H9 (cell line): Measurements from ENCODE around the gene CNTN2. TPM values are rescaled to one million over a fixed set of nuclear protein-coding genes. Genes with fewer than 3 reads are reported as not detected.

Experiments
- DNase-seq: peaks from one replicate; pipeline ENCODE4 v3.0.0-alpha.2; 2017
- H2AFZ ChIP-seq: one replicate; pipeline ENCODE4 v1.6.1; 2013; ENCODE audit warnings: mild to moderate bottlenecking, low read length, control low read depth, moderate library complexity
- H2AK5ac ChIP-seq: 2 replicates; pipeline ENCODE4 v1.6.1; 2013; ENCODE audit warnings: low read length, control low read depth, mixed read lengths; ENCODE audit not compliant: insufficient read length
- H2BK120ac ChIP-seq: one replicate; pipeline ENCODE4 v1.6.1; 2013; ENCODE audit warnings: low read depth, mild to moderate bottlenecking, low read length, control low read depth, inconsistent platforms; ENCODE audit not compliant: poor library complexity, severe bottlenecking
- H2BK12ac ChIP-seq: 2 replicates; pipeline ENCODE4 v1.6.1; 2013; ENCODE audit warnings: low read length, control low read depth, mixed read lengths, low read depth; ENCODE audit not compliant: insufficient read length
- H2BK15ac ChIP-seq: 2 replicates; pipeline ENCODE4 v1.6.1; 2013; ENCODE audit warnings: low read depth, low read length, control low read depth
- H2BK20ac ChIP-seq: one replicate; pipeline ENCODE4 v1.6.1; 2013; ENCODE audit warnings: low read depth, mild to moderate bottlenecking, low read length, control low read depth, inconsistent platforms; ENCODE audit not compliant: poor library complexity, severe bottlenecking
- H2BK5ac ChIP-seq: 2 replicates; pipeline ENCODE4 v1.6.1; 2013; ENCODE audit warnings: low read length, control low read depth, mixed read lengths; ENCODE audit not compliant: insufficient read length
- H3K14ac ChIP-seq: 2 replicates; pipeline ENCODE4 v1.6.1; 2013; ENCODE audit warnings: low read length, control low read depth; ENCODE audit not compliant: insufficient read depth
- H3K18ac ChIP-seq: 2 replicates; pipeline ENCODE4 v1.6.1; 2013; ENCODE audit warnings: low read depth, mild to moderate bottlenecking, mixed read lengths, low read length, control low read depth; ENCODE audit not compliant: insufficient read length
- H3K23ac ChIP-seq: 2 replicates; pipeline ENCODE4 v1.6.1; 2013; ENCODE audit warnings: low read length, control low read depth, mixed read lengths, low read depth; ENCODE audit not compliant: insufficient read length
- H3K23me2 ChIP-seq: 2 replicates; pipeline ENCODE4 v1.6.1; 2013; ENCODE audit warnings: low read depth, mild to moderate bottlenecking, mixed read lengths, low read length, control low read depth; ENCODE audit not compliant: insufficient read length, poor library complexity, severe bottlenecking
- H3K27ac ChIP-seq: 2 replicates; pipeline ENCODE4 v1.5.1; 2013; ENCODE audit warnings: low read length, control low read depth, mixed read lengths, low read depth; ENCODE audit not compliant: insufficient read length
- H3K27me3 ChIP-seq: 2 replicates; pipeline ENCODE4 v1.6.1; 2013; ENCODE audit warnings: low read length, control low read depth, inconsistent platforms; ENCODE audit not compliant: insufficient read depth
- H3K4ac ChIP-seq: 2 replicates; pipeline ENCODE4 v1.6.1; 2013; ENCODE audit warnings: low read depth, mild to moderate bottlenecking, control low read depth, inconsistent platforms, low read length, moderate library complexity
- H3K4me1 ChIP-seq: 2 replicates; pipeline ENCODE4 v1.6.1; 2013; ENCODE audit warnings: low read length, control low read depth, inconsistent platforms; ENCODE audit not compliant: insufficient read depth
- H3K4me2 ChIP-seq: 2 replicates; pipeline ENCODE4 v1.6.1; 2013; ENCODE audit warnings: low read length, control low read depth, mixed read lengths; ENCODE audit not compliant: insufficient read length, insufficient read depth
- H3K56ac ChIP-seq: 2 replicates; pipeline ENCODE4 v1.6.1; 2013; ENCODE audit warnings: low read depth, mild to moderate bottlenecking, mixed read lengths, low read length, control low read depth; ENCODE audit not compliant: insufficient read length
- H3K79me1 ChIP-seq: 2 replicates; pipeline ENCODE4 v1.6.1; 2013; ENCODE audit warnings: low read depth, mild to moderate bottlenecking, moderate library complexity, low read length, control low read depth, inconsistent platforms; ENCODE audit not compliant: insufficient read depth, poor library complexity, severe bottlenecking
- H3K79me2 ChIP-seq: 2 replicates; pipeline ENCODE4 v1.6.1; 2013; ENCODE audit warnings: low read length, control low read depth, inconsistent platforms; ENCODE audit not compliant: insufficient read depth
- H3K9ac ChIP-seq: 2 replicates; pipeline ENCODE4 v1.6.1; 2013; ENCODE audit warnings: low read length, control low read depth, mixed read lengths; ENCODE audit not compliant: insufficient read length; ENCODE audit errors: extremely low read depth
- H3K9me3 ChIP-seq: one replicate; pipeline ENCODE4 v1.6.1; 2013; ENCODE audit warnings: low read depth, low read length, inconsistent platforms; ENCODE audit not compliant: control insufficient read depth
- H3T11ph ChIP-seq: one replicate; pipeline ENCODE4 v1.6.1; 2013; ENCODE audit warnings: mild to moderate bottlenecking, low read length, control low read depth, inconsistent platforms
- H4K20me1 ChIP-seq: one replicate; pipeline ENCODE4 v1.6.1; 2013; ENCODE audit not compliant: control insufficient read depth, insufficient read length, insufficient read depth
- H4K5ac ChIP-seq: 2 replicates; pipeline ENCODE4 v1.6.1; 2013; ENCODE audit warnings: low read depth, mild to moderate bottlenecking, mixed read lengths, low read length, control low read depth; ENCODE audit not compliant: insufficient read length
- H4K8ac ChIP-seq: replicated peaks from 2 replicates; pipeline ENCODE4 v1.6.1; 2013; ENCODE audit warnings: low read length, control low read depth, mixed read lengths, low read depth; ENCODE audit not compliant: insufficient read length
- H4K91ac ChIP-seq: 2 replicates; pipeline ENCODE4 v1.6.1; 2013; ENCODE audit warnings: low read depth, mild to moderate bottlenecking, moderate library complexity, mixed read lengths, low read length, control low read depth; ENCODE audit not compliant: insufficient read length
- H3K27ac Mint-ChIP-seq, 3 experiments: 2 replicates in 2 of 3; 3 replicates in 1 of 3; pipeline ENCODE4 v1.8.0; 2020 to 2021; ENCODE audit warnings: mixed read lengths in 3 of 3, mild to moderate bottlenecking in 1 of 3, moderate library complexity in 1 of 3
- H3K27me3 Mint-ChIP-seq: 2 replicates; pipeline ENCODE4 v1.8.0; 2021; ENCODE audit warnings: low read depth, mild to moderate bottlenecking, moderate library complexity, mixed read lengths
- H3K36me3 Mint-ChIP-seq, 3 experiments: 2 replicates in 2 of 3; 3 replicates in 1 of 3; pipeline ENCODE4 v1.8.0; 2020 to 2021; ENCODE audit warnings: low read depth in 3 of 3, mixed read lengths in 3 of 3; ENCODE audit not compliant: insufficient read depth in 1 of 3
- H3K4me1 Mint-ChIP-seq, 2 experiments: 2 replicates each; pipeline ENCODE4 v1.8.0; 2020; ENCODE audit warnings: mixed read lengths in 2 of 2
- H3K4me3 Mint-ChIP-seq, 2 experiments: 2 replicates in 1 of 2; 3 replicates in 1 of 2; pipeline ENCODE4 v1.8.0; 2020 to 2021; ENCODE audit warnings: mild to moderate bottlenecking in 2 of 2, mixed read lengths in 2 of 2, moderate library complexity in 1 of 2
- H3K9me3 Mint-ChIP-seq, 2 experiments: 2 replicates in 1 of 2; 3 replicates in 1 of 2; pipeline ENCODE4 v1.8.0; 2020; ENCODE audit warnings: mild to moderate bottlenecking in 2 of 2, mixed read lengths in 2 of 2, moderate library complexity in 1 of 2
- CTCF ChIP-seq: fragments of 200-600 bp; sonication (generic); conservative IDR thresholded peaks from 3 replicates; pipeline ENCODE4 v1.8.0; 2021; ENCODE audit warnings: antibody characterized with exemption, mild to moderate bottlenecking
- WGBS: extraction: QIAGEN DNeasy Blood & Tissue Kit; methylation state at CpG from one replicate; pipeline ENCODE4 v1.1.7; 2013; ENCODE audit warnings: missing lambda C conversion rate, low lambda C conversion rate, mixed read lengths; ENCODE audit not compliant: insufficient read length; ENCODE audit errors: extremely low coverage; 5-methylcytosine and 5-hydroxymethylcytosine counted together
- total RNA-seq: library from RNA; stranded (reverse); gene quantifications from 2 replicates; pipeline ENCODE4 v1.2.1, GENCODE V29; 2021

Gene CNTN2
- total RNA-seq, 1 experiment from 2014 or later, result 0.42 TPM

- H3K56ac ChIP-seq, result no peak overlapping the region
- no peak overlapping the region for H3K9ac ChIP-seq
- H2BK120ac ChIP-seq, result no peak overlapping the region
- no peaks in the 10 kb centered on the region for H3K23me2 ChIP-seq
- Mint-ChIP-seq H3K4me3 (no peak overlapping the region), H3K27me3 (peaks cover 35% of the 10 kb centered on the region), H3K27ac (peak overlapping the region in 1 of 3 experiments; percentile 12; a peak in 3 of 7 replicates), H3K9me3 (no peaks in the 10 kb centered on the region), H3K4me1 (peaks cover 7 to 8% of the 10 kb centered on the region in 2 experiments), H3K36me3 (peaks cover 0 to 1% (median 0%) of the 10 kb centered on the region in 3 experiments; a peak in 2 of 7 replicates)
- H3K79me2 ChIP-seq, result no peaks in the 10 kb centered on the region
- no peak overlapping the region for H4K8ac ChIP-seq
- no peaks in the 10 kb centered on the region for H3K79me1 ChIP-seq
- no peak overlapping the region for H3K4ac ChIP-seq
- H2BK5ac ChIP-seq, result no peak overlapping the region
- no peak overlapping the region for H3T11ph ChIP-seq
- no peaks in the 10 kb centered on the region for H3K9me3 ChIP-seq
- no peak overlapping the region for H2BK15ac ChIP-seq
- H3K18ac ChIP-seq, result no peak overlapping the region
- peaks cover under 1% of the 10 kb centered on the region; the same call in 1 of the 2 replicates for H3K4me1 ChIP-seq
- no peak overlapping the region for H2BK20ac ChIP-seq
- no peak for DNase-seq
- H3K14ac ChIP-seq, result no peak overlapping the region
- no peaks in the 10 kb centered on the region for H4K20me1 ChIP-seq
- H2AK5ac ChIP-seq, result no peak overlapping the region
- no peak overlapping the region for H2AFZ ChIP-seq
- no peak overlapping the region for H3K27ac ChIP-seq
- no peak overlapping the region for H3K4me2 ChIP-seq
- H4K91ac ChIP-seq, result no peak overlapping the region
- no peak for TF ChIP-seq CTCF
- H4K5ac ChIP-seq, result no peak overlapping the region
- WGBS, result no CpG with 5 or more reads among the region's 16 CpGs
- no peak overlapping the region for H3K23ac ChIP-seq
- H2BK12ac ChIP-seq, result no peak overlapping the region
- no peaks in the 10 kb centered on the region for H3K27me3 ChIP-seq
These were observed 45.2 kb upstream of the CNTN2 start for GRCh38 chr1:204997591-204998355.
